Measurements from ENCODE around the gene GARIN5B. TPM values are rescaled to one million over a fixed set of nuclear protein-coding genes. Genes with fewer than 3 reads are reported as not detected.

GARIN5B gene
- total RNA-seq, 1 donor from 2014 or later: not detected

DNA sequence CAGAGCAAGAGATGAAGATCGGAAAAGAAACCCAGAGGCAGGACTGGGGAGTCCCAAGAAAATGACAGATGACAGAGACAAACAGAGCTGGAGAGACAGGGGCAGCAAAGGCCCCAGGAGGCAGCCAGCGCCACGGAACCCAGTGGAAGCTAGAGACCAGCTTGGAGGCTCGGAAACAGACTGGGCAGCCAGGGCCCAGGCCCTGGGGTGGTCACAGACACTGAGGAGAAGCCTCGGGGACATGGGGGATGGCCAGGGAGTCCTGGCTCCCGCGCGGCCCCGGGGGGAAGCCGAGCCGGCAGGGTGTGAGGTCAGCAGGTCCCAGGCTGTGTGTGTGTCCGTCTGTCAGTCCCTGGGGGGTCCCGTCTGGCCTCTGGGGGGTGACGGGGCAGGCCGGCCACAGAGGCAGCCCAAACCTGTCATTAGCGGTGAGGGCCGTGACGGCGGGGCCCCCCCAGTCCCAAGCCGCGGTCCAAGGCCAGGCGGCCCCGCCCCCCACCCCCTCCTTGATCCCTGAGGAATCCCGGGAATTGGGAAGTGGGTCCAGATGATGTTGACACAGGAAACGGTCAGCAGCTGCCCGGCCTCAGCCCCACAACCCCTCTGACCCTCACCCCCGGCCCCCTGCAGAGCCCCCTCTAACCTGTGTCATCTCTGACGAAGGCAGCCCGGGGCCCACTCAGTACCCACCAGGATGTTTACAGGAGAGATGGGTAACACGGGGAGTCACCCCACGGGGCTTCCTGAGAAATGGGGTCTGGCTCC, 11.1 kb upstream of the GARIN5B start:
- no peak overlapping the region for H3K4me3 ChIP-seq
- no peaks in the 10 kb centered on the region for H3K9me3 ChIP-seq (replicated peaks)
- no peak overlapping the region for H3K27ac ChIP-seq (replicated peaks)
- intact Hi-C loops (cut with micrococcal nuclease): no loop called here
- H3K27me3 ChIP-seq (ENCODE audit: low read depth): peaks cover 81% of the 10 kb centered on the region
- TF ChIP-seq, protein P1, sequence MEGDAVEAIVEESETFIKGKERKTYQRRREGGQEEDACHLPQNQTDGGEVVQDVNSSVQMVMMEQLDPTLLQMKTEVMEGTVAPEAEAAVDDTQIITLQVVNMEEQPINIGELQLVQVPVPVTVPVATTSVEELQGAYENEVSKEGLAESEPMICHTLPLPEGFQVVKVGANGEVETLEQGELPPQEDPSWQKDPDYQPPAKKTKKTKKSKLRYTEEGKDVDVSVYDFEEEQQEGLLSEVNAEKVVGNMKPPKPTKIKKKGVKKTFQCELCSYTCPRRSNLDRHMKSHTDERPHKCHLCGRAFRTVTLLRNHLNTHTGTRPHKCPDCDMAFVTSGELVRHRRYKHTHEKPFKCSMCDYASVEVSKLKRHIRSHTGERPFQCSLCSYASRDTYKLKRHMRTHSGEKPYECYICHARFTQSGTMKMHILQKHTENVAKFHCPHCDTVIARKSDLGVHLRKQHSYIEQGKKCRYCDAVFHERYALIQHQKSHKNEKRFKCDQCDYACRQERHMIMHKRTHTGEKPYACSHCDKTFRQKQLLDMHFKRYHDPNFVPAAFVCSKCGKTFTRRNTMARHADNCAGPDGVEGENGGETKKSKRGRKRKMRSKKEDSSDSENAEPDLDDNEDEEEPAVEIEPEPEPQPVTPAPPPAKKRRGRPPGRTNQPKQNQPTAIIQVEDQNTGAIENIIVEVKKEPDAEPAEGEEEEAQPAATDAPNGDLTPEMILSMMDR (IDR thresholded peaks at IDR 0.05; ENCODE audit: borderline replicate concordance): no peak
- H3K4me1 ChIP-seq: peaks cover 24% of the 10 kb centered on the region
- DNase-seq: no peak
- H3K36me3 ChIP-seq: no peaks in the 10 kb centered on the region

DNA sequence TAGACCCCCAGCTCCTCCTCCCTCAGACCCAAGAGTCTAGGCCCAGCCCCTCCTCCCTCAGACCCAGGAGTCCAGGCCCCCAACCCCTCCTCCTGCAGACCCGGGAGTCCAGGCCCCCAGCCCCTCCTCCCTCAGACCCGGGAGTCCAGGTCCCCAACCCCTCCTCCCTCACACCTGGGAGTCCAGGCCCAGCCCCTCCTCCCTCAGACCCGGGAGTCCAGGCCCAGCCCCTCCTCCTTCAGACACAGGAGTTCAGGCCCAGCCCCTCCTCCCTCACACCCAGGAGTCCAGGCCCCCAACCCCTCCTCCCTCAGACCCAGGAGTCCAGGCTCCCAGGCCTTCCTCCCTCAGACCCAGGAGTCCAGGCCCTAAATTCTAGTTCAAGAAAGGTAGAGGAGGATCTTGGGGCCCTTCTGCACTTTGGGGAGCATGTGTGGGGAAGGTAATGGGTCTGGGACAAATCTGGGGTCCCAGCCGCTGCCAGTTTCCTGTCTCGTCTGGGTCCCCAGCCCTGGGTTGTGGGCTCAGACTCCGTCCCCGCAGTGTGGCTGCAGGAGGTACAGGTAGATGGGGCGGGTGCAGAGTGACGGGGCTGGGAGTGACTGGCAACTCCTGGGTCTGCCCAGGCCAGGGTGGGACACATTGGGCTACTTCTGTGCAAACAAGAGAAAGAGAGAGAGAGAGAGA, 10.4 kb upstream of the GARIN5B start:
- no peak for DNase-seq
- H3K9me3 ChIP-seq (replicated peaks): no peaks in the 10 kb centered on the region
- H3K4me1 ChIP-seq: peaks cover 32% of the 10 kb centered on the region
- intact Hi-C loops (cut with micrococcal nuclease): no loop called here
- H3K27me3 ChIP-seq (ENCODE audit: low read depth): peaks cover 88% of the 10 kb centered on the region
- H3K36me3 ChIP-seq: no peaks in the 10 kb centered on the region
- TF ChIP-seq, protein P1 (IDR thresholded peaks at IDR 0.05; ENCODE audit: borderline replicate concordance): no peak
- no peak overlapping the region for H3K27ac ChIP-seq (replicated peaks)
- H3K4me3 ChIP-seq: no peak overlapping the region

DNA sequence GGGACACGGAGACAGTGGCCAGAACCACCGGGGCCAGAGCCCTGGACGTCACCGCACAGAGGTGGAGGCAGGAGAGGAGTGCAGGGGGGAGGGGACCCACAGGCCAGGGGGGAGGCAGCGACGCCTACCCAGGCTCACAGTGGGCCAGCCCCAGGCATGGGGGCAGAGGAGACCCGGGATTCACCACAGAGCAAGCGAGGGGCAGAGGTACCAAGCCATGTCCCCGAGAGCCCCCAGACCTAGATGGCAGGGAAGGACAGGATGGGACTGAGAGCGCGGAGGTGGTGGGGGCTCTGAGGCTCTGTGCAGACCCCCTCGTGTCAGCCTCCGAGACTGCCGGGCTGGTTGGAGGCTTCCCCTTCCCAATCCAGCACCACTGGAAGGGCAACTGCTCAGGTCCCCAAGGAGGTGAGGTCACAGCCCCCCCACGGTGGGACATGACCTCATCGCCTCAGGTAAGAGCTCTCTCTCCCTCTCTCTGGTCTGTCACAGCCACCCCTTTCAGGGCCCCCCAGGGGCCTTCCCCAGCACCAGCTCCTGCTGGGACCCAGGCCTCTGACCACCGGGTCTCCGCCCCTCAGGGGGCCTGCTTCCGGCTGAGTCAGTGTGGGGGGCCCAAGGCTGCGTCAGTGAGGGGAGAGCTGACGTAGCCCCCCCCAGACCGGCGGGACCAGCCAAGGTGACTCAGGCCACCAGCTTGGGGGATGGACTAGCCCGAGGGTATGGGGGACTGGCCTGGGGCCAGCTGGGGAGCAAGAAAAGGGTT, 9.4 kb upstream of the GARIN5B start:
- TF ChIP-seq, protein P1 (IDR thresholded peaks at IDR 0.05; ENCODE audit: borderline replicate concordance): no peak
- no peak for DNase-seq
- Histone ChIP-seq H3K36me3 (no peaks in the 10 kb centered on the region), H3K4me1 (peaks cover 27% of the 10 kb centered on the region), H3K27ac (replicated peaks) (no peak overlapping the region), H3K27me3 (ENCODE audit: low read depth) (peaks cover 92% of the 10 kb centered on the region), H3K4me3 (no peak overlapping the region), H3K9me3 (replicated peaks) (no peaks in the 10 kb centered on the region)
- intact Hi-C loops (cut with micrococcal nuclease): no loop called here

DNA sequence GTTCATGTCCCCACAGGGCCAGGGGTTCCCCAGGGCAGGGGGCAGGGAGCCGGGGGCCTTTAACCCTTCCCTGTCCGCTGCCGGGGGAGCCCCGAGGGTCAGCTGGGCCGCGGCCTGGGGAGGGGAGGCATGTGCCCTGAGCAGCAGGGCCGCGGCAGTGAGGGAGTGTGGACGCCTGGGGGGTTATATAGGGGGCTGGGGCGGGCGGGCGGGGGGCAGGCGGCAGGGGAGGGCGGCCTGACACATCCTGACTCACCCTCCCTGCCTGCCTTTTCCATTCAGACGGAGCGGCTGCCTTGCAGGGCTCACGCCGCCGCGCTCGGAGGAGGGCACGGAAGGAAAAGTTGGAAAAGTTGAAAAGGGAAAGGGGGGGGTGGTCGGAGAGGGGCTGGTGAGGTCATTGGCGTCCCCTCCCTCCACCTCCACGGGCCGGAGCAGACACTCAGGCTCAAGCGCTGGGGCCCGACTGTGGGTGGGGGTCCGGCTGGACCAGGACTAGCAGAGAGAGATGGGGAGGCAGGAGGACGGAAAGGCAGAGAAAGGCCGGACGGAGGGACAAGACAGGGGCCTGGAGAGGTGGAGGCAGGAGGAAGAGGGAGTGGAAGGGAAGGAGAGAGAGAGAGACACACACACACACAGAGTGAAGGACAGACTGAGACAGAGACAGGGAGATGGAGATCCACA, 7.4 kb upstream of the GARIN5B start, which contains the start of gene IL11:
Gene IL11, minus strand, starts transcription at position 159 of the 684 bp plus-strand sequence. Its CDS starts 153 bp downstream, at position 6.
- H3K36me3 ChIP-seq: no peaks in the 10 kb centered on the region
- H3K27ac ChIP-seq (replicated peaks): no peak within 1 kb of the TSS
- no peak for DNase-seq
- H3K9me3 ChIP-seq (replicated peaks): no peaks in the 10 kb centered on the region
- H3K27me3 ChIP-seq (ENCODE audit: low read depth): peaks cover 94% of the 10 kb centered on the region
- TF ChIP-seq, protein P1 (IDR thresholded peaks at IDR 0.05; ENCODE audit: borderline replicate concordance): no peak
- H3K4me3 ChIP-seq: peak within 1 kb of the TSS; percentile 48
- intact Hi-C loops (cut with micrococcal nuclease): no loop called here
- H3K4me1 ChIP-seq: peaks cover 24% of the 10 kb centered on the region

Measured in left ventricle myocardium inferior (tissue), 1 donor.